ENCODE results near the gene HAND2.

GRCh38 chr4:173513651-173514050 is 16.4 kb downstream of the HAND2 start:
- no peak for TF ChIP-seq EP300 (IDR thresholded peaks at IDR 0.05; ENCODE audit: borderline replicate concordance)
- no peak for TF ChIP-seq REST (IDR thresholded peaks at IDR 0.05; ENCODE audit: low read depth)
- no peak for TF ChIP-seq TAF1 (IDR thresholded peaks at IDR 0.05; ENCODE audit: low read depth)

All from Ishikawa (cell line).